Loucy (cell line): ENCODE measurements around the gene MYL3.

ENCODE experiments used
- EZH2phosphoT487 ChIP-seq: fragments of 200-600 bp; IDR thresholded peaks from 2 replicates; pipeline ENCODE4 v1.6.1; 2018; ENCODE audit warnings: antibody characterized with exemption, mild to moderate bottlenecking, moderate library complexity, borderline replicate concordance
- TF ChIP-seq, protein P1 (sequence below): fragments of 200-600 bp; sonication (generic); conservative IDR thresholded peaks from 2 replicates; pipeline ENCODE4 v1.5.1; 2014; ENCODE audit warnings: mild to moderate bottlenecking, antibody characterized with exemption, low read length

DNA sequence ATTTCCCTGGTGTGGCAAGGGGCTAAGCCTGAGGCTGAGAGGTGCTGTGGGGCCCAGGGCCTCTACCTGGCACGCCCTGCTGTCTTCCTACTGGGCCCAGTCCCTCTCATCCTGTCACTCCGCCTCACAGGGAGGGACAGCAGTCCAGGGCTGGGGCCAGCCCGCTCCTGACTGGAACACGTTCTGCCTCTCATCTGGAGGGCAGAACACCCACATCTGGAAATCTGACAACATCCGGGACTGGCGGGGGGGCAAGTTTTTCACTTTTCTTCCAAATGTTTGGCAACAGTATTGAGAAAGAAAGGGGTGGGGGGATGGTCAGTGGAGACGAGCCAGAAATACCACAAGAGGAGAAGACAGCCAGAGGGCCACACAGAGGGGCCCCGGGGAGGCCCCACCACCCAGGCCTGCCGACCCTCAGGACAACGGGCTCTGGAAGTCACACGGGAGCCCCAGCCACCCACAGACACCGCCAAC lies 1.8 kb upstream of the MYL3 start:
- TF ChIP-seq, protein P1, sequence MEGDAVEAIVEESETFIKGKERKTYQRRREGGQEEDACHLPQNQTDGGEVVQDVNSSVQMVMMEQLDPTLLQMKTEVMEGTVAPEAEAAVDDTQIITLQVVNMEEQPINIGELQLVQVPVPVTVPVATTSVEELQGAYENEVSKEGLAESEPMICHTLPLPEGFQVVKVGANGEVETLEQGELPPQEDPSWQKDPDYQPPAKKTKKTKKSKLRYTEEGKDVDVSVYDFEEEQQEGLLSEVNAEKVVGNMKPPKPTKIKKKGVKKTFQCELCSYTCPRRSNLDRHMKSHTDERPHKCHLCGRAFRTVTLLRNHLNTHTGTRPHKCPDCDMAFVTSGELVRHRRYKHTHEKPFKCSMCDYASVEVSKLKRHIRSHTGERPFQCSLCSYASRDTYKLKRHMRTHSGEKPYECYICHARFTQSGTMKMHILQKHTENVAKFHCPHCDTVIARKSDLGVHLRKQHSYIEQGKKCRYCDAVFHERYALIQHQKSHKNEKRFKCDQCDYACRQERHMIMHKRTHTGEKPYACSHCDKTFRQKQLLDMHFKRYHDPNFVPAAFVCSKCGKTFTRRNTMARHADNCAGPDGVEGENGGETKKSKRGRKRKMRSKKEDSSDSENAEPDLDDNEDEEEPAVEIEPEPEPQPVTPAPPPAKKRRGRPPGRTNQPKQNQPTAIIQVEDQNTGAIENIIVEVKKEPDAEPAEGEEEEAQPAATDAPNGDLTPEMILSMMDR = no peak
- no peak for TF ChIP-seq EZH2phosphoT487
